Measurements from ENCODE around the gene HMGCL.
"Not testable (repeated sequence)": the region's sequence is repeated elsewhere in the genome, so short reads cannot be mapped to it uniquely, and the experiment has no call there.

HMGCL gene

GRCh38 chr1:23797478-23798448, 27.5 kb downstream of the HMGCL start:
- no peak for DNase-seq

GRCh38 chr1:23796466-23797271, 28.6 kb downstream of the HMGCL start:
- no peak for DNase-seq

- no peak for DNase-seq
These were observed 29.4 kb downstream of the HMGCL start for GRCh38 chr1:23795676-23796465.

- DNase-seq, result not testable (repeated sequence)
These were observed 30.5 kb downstream of the HMGCL start for GRCh38 chr1:23794732-23795182.

GRCh38 chr1:23793861-23794731, 31.1 kb downstream of the HMGCL start:
- no peak for DNase-seq

GRCh38 chr1:23793018-23793781, 32.0 kb downstream of the HMGCL start:
- DNase-seq, result no peak

- no peak for DNase-seq
These were observed 32.9 kb downstream of the HMGCL start for GRCh38 chr1:23792151-23792945.

- no peak for DNase-seq
These were observed 33.6 kb downstream of the HMGCL start for GRCh38 chr1:23791516-23792047.

GRCh38 chr1:23790696-23791515, 34.3 kb downstream of the HMGCL start, which contains the start of gene LYPLA2:
Gene LYPLA2, plus strand, starts transcription at chr1:23791145. Its CDS starts 1,538 bp downstream, at chr1:23792683.
- DNase-seq, result no peak

GRCh38 chr1:23788695-23789094, 36.5 kb downstream of the HMGCL start:
- DNase-seq, result no peak

GRCh38 chr1:23787701-23788100, 37.5 kb downstream of the HMGCL start:
- DNase-seq, result no peak

- no peak for DNase-seq
These were observed 40.4 kb downstream of the HMGCL start for GRCh38 chr1:23784846-23785245.

- DNase-seq, result not testable (repeated sequence)
These were observed 42.1 kb downstream of the HMGCL start for GRCh38 chr1:23783141-23783540.

GRCh38 chr1:23779826-23780371, 45.3 kb downstream of the HMGCL start:
- no peak for DNase-seq

GRCh38 chr1:23777979-23778814, 47.0 kb downstream of the HMGCL start, which contains the start of gene PITHD1:
Gene PITHD1, plus strand, starts transcription at chr1:23778418. Its CDS starts 98 bp downstream, at chr1:23778516.
- DNase-seq, result no peak

- DNase-seq, result no peak
These were observed 49.0 kb downstream of the HMGCL start for GRCh38 chr1:23776217-23776616.

GRCh38 chr1:23774174-23774880, 50.9 kb downstream of the HMGCL start:
- DNase-seq, result no peak
